SK-N-SH treated with all-trans-retinoic acid at 6 μM for 48 hours (cell line): Measurements from ENCODE around the gene PARD3B.

ENCODE experiments used
- ATAC-seq: fragments of 200-7000 bp; cut with Tn5 transposase; 3 replicates; pipeline ENCODE4 v1.9.1; 2020; ENCODE audit warnings: mild to moderate bottlenecking, moderate library complexity
- BACH2 ChIP-seq: fragments of 250-450 bp; sonication (Bioruptor Pico); IDR thresholded peaks from 2 replicates; pipeline ENCODE4 v1.9.0; 2021; ENCODE audit warnings: mild to moderate bottlenecking, borderline replicate concordance
- CREB5 ChIP-seq: fragments of 250-450 bp; sonication (Bioruptor Pico); IDR thresholded peaks from 2 replicates; pipeline ENCODE4 v1.5.1; 2020; ENCODE audit warnings: low read depth, mild to moderate bottlenecking, moderate library complexity
- CSRNP3 ChIP-seq: fragments of 250-450 bp; sonication (Bioruptor Pico); IDR thresholded peaks from 2 replicates; pipeline ENCODE4 v1.5.1; 2021; ENCODE audit warnings: mild to moderate bottlenecking, moderate library complexity
- ESRRG ChIP-seq: fragments of 250-450 bp; sonication (Bioruptor Pico); IDR thresholded peaks from 2 replicates; pipeline ENCODE4 v1.6.1; 2021; ENCODE audit warnings: mild to moderate bottlenecking
- GLIS3 ChIP-seq: fragments of 250-450 bp; sonication (Bioruptor Pico); IDR thresholded peaks from 2 replicates; pipeline ENCODE4 v1.5.0; 2020; ENCODE audit warnings: mild to moderate bottlenecking, moderate library complexity
- ISL1 ChIP-seq: fragments of 250-450 bp; sonication (Bioruptor Pico); IDR thresholded peaks from 2 replicates; pipeline ENCODE4 v2.1.2; 2022; ENCODE audit warnings: mild to moderate bottlenecking, moderate library complexity
- OSR1 ChIP-seq: fragments of 250-450 bp; sonication (Bioruptor Pico); IDR thresholded peaks from 2 replicates; pipeline ENCODE4 v1.8.0; 2022; ENCODE audit warnings: moderate library complexity, mild to moderate bottlenecking, inconsistent platforms
- PATZ1 ChIP-seq: fragments of 250-450 bp; sonication (Bioruptor Pico); IDR thresholded peaks from 2 replicates; pipeline ENCODE4 v1.8.0; 2020; ENCODE audit warnings: mild to moderate bottlenecking, moderate library complexity, borderline replicate concordance
- POU6F1 ChIP-seq: fragments of 250-450 bp; sonication (Bioruptor Pico); IDR thresholded peaks from 2 replicates; pipeline ENCODE4 v1.8.0; 2021; ENCODE audit warnings: low read depth, mild to moderate bottlenecking, moderate library complexity, borderline replicate concordance
- PPARA ChIP-seq: fragments of 250-450 bp; sonication (Bioruptor Pico); IDR thresholded peaks from 2 replicates; pipeline ENCODE4 v1.5.0; 2020; ENCODE audit warnings: mild to moderate bottlenecking, borderline replicate concordance
- RARB ChIP-seq: fragments of 250-450 bp; sonication (Bioruptor Pico); IDR thresholded peaks from 2 replicates; pipeline ENCODE4 v1.8.0; 2021; ENCODE audit warnings: mild to moderate bottlenecking, moderate library complexity
- TCF4 ChIP-seq: fragments of 250-450 bp; sonication (Bioruptor Pico); IDR thresholded peaks from 2 replicates; pipeline ENCODE4 v1.8.0; 2021; ENCODE audit warnings: mild to moderate bottlenecking, moderate library complexity, borderline replicate concordance
- TOX ChIP-seq: fragments of 250-450 bp; sonication (Bioruptor Pico); IDR thresholded peaks from 2 replicates; pipeline ENCODE4 v1.8.0; 2021; ENCODE audit warnings: mild to moderate bottlenecking, moderate library complexity, borderline replicate concordance
- TSHZ2 ChIP-seq: fragments of 250-450 bp; sonication (Bioruptor Pico); IDR thresholded peaks from 2 replicates; pipeline ENCODE4 v1.5.0; 2020; ENCODE audit warnings: mild to moderate bottlenecking, moderate library complexity
- ZC3H10 ChIP-seq: fragments of 250-450 bp; sonication (Bioruptor Pico); IDR thresholded peaks from 2 replicates; pipeline ENCODE4 v1.5.1; 2021; ENCODE audit warnings: mild to moderate bottlenecking, moderate library complexity
- ZFP3 ChIP-seq: fragments of 250-450 bp; sonication (Bioruptor Pico); IDR thresholded peaks from 2 replicates; pipeline ENCODE4 v1.5.0; 2020; ENCODE audit warnings: mild to moderate bottlenecking, moderate library complexity
- ZFP30 ChIP-seq: fragments of 450-650 bp; formaldehyde crosslinking; IDR thresholded peaks from 2 replicates; pipeline ENCODE4 v1.5.0; 2022; ENCODE audit warnings: mild to moderate bottlenecking, moderate library complexity
- ZNF565 ChIP-seq: fragments of 450-650 bp; formaldehyde crosslinking; conservative IDR thresholded peaks from 2 replicates; pipeline ENCODE4 v1.5.0; 2020; ENCODE audit warnings: low read depth, mild to moderate bottlenecking, moderate library complexity
- ZNF8 ChIP-seq: fragments of 450-650 bp; formaldehyde crosslinking; IDR thresholded peaks from 2 replicates; pipeline ENCODE4 v1.5.0; 2020; ENCODE audit warnings: mild to moderate bottlenecking, moderate library complexity

PARD3B gene

GRCh38 chr2:205103699-205104098, 558.4 kb downstream of the PARD3B start:
- no peak for TF ChIP-seq ZFP30 (CRISPR knock-in tag)
- no peak for TF ChIP-seq GLIS3 (CRISPR knock-in tag)
- TF ChIP-seq ZFP3 (CRISPR knock-in tag) = no peak
- TF ChIP-seq OSR1 (CRISPR knock-in tag) = no peak
- no peak for TF ChIP-seq BACH2 (CRISPR knock-in tag)
- TF ChIP-seq RARB = no peak
- no peak for TF ChIP-seq CREB5 (CRISPR knock-in tag)
- TF ChIP-seq TCF4 (CRISPR knock-in tag) = no peak
- no peak for TF ChIP-seq ZNF8 (CRISPR knock-in tag)
- no peak for TF ChIP-seq POU6F1 (CRISPR knock-in tag)
- no peak for TF ChIP-seq TOX
- no peak for TF ChIP-seq ZC3H10 (CRISPR knock-in tag)
- no peak for TF ChIP-seq PPARA (CRISPR knock-in tag)
- TF ChIP-seq, all 23 proteins: peak for 0
- peak; percentile 85 for ATAC-seq

GRCh38 chr2:205107810-205108209, 562.5 kb downstream of the PARD3B start:
- no peak for ATAC-seq
- no peak for TF ChIP-seq TCF4 (CRISPR knock-in tag)
- TF ChIP-seq CSRNP3 (CRISPR knock-in tag) = no peak
- no peak for TF ChIP-seq ZFP3 (CRISPR knock-in tag)
- TF ChIP-seq, all 23 proteins: peak for 0

GRCh38 chr2:205115511-205115910, 570.2 kb downstream of the PARD3B start:
- peak; percentile 65; the same call in 1 of the 3 replicates for ATAC-seq
- TF ChIP-seq TCF4 (CRISPR knock-in tag) (peak; percentile 79), PPARA (CRISPR knock-in tag) (no peak), CSRNP3 (CRISPR knock-in tag) (no peak)

- ATAC-seq = no peak
- no peak for TF ChIP-seq ESRRG (CRISPR knock-in tag)
Observed at GRCh38 chr2:205117125-205117524, 571.9 kb downstream of the PARD3B start.

- TF ChIP-seq ZNF565 (CRISPR knock-in tag) (no peak), TSHZ2 (CRISPR knock-in tag) (no peak), ISL1 (CRISPR knock-in tag) (no peak), RARB (no peak), GLIS3 (CRISPR knock-in tag) (no peak), CSRNP3 (CRISPR knock-in tag) (no peak), PATZ1 (CRISPR knock-in tag) (no peak), ESRRG (CRISPR knock-in tag) (no peak), TOX (no peak)
- no peak for ATAC-seq
Observed at GRCh38 chr2:205119136-205119535, 573.9 kb downstream of the PARD3B start.
